ENCODE measurements around the gene VPS72. TPM values are rescaled to one million over a fixed set of nuclear protein-coding genes. Genes with fewer than 3 reads are reported as not detected.

VPS72 gene
- total RNA-seq, 6 experiments from 2014 or later: 10.0 to 19.2 (median 14.7) TPM

DNA sequence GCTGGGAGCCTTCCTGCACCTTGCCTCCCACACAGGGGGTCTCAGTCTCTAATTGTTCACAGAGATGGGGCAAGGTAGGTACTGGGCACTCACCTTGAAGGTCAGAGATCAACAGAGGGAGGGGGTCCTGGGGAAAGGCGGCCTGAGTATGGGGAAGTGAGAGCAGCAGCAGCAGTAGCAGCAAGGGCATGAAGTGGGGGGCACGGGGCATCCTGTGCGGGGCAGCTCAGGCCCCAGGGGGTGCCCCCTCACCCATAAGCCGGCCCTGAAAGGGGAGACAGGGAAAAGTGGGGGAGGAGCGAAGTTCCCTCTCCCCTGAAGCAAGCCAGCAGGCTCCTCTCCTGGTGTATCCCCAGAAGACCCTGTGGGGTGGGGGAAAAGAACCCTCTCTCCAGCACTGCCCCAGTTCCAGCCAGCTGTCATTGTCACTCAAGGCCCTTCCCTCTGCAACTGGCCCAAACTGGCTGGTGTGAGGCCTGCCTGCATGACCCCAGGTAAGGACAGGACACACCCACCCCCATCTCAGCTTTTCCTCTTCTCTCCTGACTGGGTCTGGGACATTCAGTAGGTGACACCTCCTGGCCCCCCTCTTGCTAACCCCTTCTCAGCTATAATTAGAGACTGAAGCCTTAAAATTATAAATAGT, 47.5 kb downstream of the VPS72 start:
- DNase-seq (no peak), ATAC-seq (no peak)
- intact Hi-C loops (cut with DNase I): no loop called here
- Histone ChIP-seq H3K27me3 (no peaks in the 10 kb centered on the region), H3K9me3 (no peaks in the 10 kb centered on the region), H3K4me1 (peaks cover 0 to 11% (median 5%) of the 10 kb centered on the region in 4 donors), H3K4me3 (no peak overlapping the region), H3K36me3 (no peaks in the 10 kb centered on the region), H3K27ac (no peak overlapping the region)
- WGBS (ENCODE audit: insufficient coverage, low coverage, low lambda C conversion rate, missing lambda C conversion rate): 100% methylated on average over 2 of the region's 5 CpGs
- TF ChIP-seq, protein P1, sequence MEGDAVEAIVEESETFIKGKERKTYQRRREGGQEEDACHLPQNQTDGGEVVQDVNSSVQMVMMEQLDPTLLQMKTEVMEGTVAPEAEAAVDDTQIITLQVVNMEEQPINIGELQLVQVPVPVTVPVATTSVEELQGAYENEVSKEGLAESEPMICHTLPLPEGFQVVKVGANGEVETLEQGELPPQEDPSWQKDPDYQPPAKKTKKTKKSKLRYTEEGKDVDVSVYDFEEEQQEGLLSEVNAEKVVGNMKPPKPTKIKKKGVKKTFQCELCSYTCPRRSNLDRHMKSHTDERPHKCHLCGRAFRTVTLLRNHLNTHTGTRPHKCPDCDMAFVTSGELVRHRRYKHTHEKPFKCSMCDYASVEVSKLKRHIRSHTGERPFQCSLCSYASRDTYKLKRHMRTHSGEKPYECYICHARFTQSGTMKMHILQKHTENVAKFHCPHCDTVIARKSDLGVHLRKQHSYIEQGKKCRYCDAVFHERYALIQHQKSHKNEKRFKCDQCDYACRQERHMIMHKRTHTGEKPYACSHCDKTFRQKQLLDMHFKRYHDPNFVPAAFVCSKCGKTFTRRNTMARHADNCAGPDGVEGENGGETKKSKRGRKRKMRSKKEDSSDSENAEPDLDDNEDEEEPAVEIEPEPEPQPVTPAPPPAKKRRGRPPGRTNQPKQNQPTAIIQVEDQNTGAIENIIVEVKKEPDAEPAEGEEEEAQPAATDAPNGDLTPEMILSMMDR (IDR thresholded peaks at IDR 0.05): no peak
- no peak for TF ChIP-seq POLR2A (IDR thresholded peaks at IDR 0.05)

DNA sequence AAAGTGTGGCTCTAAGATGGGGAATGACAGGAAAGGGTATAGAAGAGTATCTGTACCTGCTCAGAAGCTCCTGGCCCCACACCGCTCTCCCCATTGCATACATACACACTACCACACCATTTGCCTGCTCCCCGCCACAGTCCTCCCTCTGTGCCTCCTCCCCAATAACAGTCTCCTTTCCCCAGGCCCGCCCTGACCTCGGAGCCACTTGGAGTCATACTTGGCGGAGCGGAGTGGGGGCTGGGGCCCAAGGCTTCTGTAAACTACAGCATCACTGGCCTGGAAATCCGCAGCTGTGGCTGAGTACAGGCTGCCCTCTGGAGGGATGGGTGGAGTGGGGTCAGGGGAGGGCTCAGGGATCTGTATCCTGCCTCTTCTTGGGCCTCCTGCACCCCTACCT, 52.2 kb downstream of the VPS72 start:
- peak in 1 of 3 donors; percentile 44 for DNase-seq
- Histone ChIP-seq H3K9me3 (no peaks in the 10 kb centered on the region), H3K4me1 (no peaks in the 10 kb centered on the region), H3K36me3 (no peaks in the 10 kb centered on the region), H3K4me3 (no peak overlapping the region), H3K27me3 (no peaks in the 10 kb centered on the region), H3K27ac (no peak overlapping the region)
- intact Hi-C loops (cut with DNase I): no loop called here
- 100% methylated on average over 3 of the region's 7 CpGs for WGBS (ENCODE audit: insufficient coverage, low coverage, low lambda C conversion rate, missing lambda C conversion rate)
- no peak for ATAC-seq
- TF ChIP-seq POLR2A (IDR thresholded peaks at IDR 0.05): no peak

DNA sequence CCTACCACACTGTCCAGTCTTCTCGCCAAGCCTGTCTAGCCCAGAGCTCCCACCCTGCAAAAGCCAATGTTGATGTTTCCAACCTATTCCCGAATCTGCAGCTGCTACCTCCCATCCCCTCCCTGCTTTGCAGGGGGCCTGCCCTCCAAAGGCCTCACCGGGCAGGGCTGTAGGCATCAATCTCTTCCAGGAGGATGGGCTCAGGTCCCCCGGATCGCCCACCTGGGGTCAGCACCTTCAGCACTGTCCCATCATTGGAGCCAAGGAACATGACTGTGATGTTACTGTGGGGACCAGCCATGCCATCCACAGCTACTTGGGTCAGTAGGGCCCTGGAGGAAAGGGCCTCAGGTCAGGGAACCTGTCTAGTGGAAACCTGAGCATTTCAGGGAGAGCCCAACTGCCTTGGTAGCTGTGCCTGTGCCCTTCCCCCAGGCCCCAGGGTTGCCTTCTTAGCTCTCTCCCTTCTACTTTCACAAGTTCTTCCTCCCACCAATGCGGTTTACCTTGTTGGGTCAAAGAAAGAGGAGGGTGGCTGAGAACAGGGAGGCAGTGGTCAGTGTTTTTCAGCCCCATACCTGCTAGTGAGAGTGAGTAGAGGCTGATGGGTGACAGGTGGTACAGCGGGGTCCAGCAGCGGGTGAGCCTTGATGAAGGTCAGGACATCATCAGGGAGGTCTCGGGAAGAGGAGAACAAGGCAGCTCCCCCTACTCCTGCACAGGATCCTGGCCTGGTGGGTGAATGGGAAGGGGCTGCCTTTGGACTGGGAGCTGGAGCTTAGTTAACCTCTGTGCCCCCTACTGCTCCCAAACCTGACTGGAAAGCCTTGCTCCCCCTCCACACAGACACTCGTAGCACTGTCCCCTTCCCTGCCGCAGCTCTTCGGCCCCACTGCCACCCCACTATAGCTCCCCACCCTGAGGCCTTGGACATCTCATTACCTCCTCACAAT, 54.3 kb downstream of the VPS72 start:
- peak in 1 of 3 donors; percentile 33 for DNase-seq
- intact Hi-C loops (cut with DNase I): no loop called here
- H3K27ac ChIP-seq: no peak overlapping the region
- H3K4me1 ChIP-seq: no peaks in the 10 kb centered on the region
- 93% methylated on average over 5 of the region's 12 CpGs for WGBS (ENCODE audit: insufficient coverage, low coverage, low lambda C conversion rate, missing lambda C conversion rate)
- TF ChIP-seq, protein P1 (IDR thresholded peaks at IDR 0.05): no peak
- ATAC-seq: no peak
- H3K27me3 ChIP-seq: no peaks in the 10 kb centered on the region
- H3K36me3 ChIP-seq: no peaks in the 10 kb centered on the region
- H3K9me3 ChIP-seq: no peaks in the 10 kb centered on the region
- no peak overlapping the region for H3K4me3 ChIP-seq

DNA sequence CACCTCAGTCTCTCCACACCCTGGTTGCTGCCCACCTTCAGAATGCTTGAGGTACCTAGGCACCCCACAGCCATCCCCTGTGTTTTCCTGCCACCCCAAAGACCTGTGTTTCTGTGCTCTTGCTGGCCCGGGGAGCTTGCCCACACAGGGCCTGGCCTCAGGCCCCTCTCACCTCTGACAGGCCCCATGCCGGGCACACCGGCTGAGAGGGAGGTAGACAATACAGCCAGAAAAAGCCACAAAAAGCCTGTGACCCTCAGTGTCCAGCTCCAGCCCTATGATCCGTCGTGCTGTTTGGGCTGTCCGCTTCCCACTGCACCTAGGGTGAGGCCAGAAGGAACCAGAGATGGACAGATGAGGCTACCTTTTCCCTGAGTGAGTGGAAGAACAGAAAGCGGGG, 55.0 kb downstream of the VPS72 start:
- intact Hi-C loops (cut with DNase I): no loop called here
- TF ChIP-seq POLR2A (IDR thresholded peaks at IDR 0.05): no peak
- TF ChIP-seq, protein P1 (IDR thresholded peaks at IDR 0.05): no peak
- DNase-seq: no peak
- Histone ChIP-seq H3K4me1 (no peaks in the 10 kb centered on the region), H3K27me3 (no peaks in the 10 kb centered on the region), H3K36me3 (no peaks in the 10 kb centered on the region), H3K27ac (no peak overlapping the region), H3K9me3 (no peaks in the 10 kb centered on the region), H3K4me3 (no peak overlapping the region)
- no peak for ATAC-seq
- 100% methylated on average over 2 of the region's 7 CpGs for WGBS (ENCODE audit: insufficient coverage, low coverage, low lambda C conversion rate, missing lambda C conversion rate)

DNA sequence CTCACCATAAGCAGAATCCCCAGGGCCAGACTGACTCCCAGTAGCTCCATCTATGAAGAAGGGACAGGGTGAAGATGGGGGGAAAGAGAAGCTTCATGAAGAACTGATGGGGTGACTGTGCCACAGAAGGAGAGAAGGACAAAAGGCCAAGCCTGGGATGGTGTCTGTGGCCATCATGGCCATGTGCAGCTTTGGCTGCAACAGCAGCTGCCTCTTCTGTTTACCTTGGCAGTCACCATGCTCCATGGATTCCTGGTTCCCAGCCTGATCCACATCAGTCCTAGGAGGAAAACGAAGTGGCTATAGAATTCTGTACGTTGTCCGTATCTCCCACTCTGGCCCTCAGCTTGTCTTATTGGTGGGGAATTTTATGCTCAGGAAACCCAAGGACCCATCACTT, 55.6 kb downstream of the VPS72 start:
- no peak for DNase-seq
- Histone ChIP-seq H3K27me3 (no peaks in the 10 kb centered on the region), H3K27ac (no peak overlapping the region), H3K4me1 (no peaks in the 10 kb centered on the region), H3K4me3 (no peak overlapping the region), H3K36me3 (no peaks in the 10 kb centered on the region), H3K9me3 (no peaks in the 10 kb centered on the region)
- peak; percentile 36 to 60 (median 53) for ATAC-seq
- 92% methylated on average over 2 of the region's 3 CpGs for WGBS (ENCODE audit: insufficient coverage, low coverage, low lambda C conversion rate, missing lambda C conversion rate)
- no peak for TF ChIP-seq POLR2A (IDR thresholded peaks at IDR 0.05)
- TF ChIP-seq, protein P1 (IDR thresholded peaks at IDR 0.05): no peak
- intact Hi-C loops (cut with DNase I): no loop called here
